Measurements from ENCODE around the gene XG.

DNA sequence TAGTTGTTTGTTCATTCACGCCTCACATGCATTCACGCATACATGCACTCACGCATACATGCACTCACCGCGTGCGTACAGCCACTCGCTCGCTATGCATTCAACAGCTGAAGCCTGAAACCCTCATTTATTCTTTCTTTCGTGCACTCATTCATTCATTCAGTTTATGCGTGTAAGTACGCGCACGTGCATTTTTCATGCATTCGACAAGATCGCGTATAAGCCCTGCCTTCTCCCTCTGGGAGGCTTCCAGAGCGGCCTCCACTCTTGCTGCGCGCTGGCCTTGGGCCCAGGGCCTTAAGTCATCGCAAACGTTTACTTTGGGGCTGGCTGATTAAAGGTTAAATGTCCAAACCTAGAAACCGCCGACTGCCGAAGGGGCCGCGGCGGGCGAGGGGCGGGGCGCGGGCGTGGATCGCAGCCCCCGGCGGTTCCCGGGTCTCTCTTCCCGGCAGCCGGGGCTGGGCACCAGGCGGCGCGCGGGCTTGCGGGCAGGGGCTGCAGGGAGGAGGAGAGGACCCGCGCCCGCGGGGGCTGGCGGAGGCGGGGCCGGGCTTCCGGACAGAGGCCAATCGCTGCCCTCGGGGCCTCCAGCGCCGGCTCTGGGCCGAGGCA is 76.6 kb downstream of the XG start, which contains the start of gene GYG2:
- TF ChIP-seq, protein P1, sequence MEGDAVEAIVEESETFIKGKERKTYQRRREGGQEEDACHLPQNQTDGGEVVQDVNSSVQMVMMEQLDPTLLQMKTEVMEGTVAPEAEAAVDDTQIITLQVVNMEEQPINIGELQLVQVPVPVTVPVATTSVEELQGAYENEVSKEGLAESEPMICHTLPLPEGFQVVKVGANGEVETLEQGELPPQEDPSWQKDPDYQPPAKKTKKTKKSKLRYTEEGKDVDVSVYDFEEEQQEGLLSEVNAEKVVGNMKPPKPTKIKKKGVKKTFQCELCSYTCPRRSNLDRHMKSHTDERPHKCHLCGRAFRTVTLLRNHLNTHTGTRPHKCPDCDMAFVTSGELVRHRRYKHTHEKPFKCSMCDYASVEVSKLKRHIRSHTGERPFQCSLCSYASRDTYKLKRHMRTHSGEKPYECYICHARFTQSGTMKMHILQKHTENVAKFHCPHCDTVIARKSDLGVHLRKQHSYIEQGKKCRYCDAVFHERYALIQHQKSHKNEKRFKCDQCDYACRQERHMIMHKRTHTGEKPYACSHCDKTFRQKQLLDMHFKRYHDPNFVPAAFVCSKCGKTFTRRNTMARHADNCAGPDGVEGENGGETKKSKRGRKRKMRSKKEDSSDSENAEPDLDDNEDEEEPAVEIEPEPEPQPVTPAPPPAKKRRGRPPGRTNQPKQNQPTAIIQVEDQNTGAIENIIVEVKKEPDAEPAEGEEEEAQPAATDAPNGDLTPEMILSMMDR (IDR thresholded peaks at IDR 0.05; ENCODE audit: extremely low read depth in 1 of 2, insufficient read depth in 1 of 2, low read depth in 1 of 2, low read length in 2 of 2): no peak
- no peak for TF ChIP-seq POLR2A (IDR thresholded peaks at IDR 0.05; ENCODE audit: low read depth, low read length)
- TF ChIP-seq, protein P2, sequence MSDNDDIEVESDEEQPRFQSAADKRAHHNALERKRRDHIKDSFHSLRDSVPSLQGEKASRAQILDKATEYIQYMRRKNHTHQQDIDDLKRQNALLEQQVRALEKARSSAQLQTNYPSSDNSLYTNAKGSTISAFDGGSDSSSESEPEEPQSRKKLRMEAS (IDR thresholded peaks at IDR 0.05; ENCODE audit: insufficient read depth, insufficient read length): no peak
- peak; percentile 54 for TF ChIP-seq EZH2 (IDR thresholded peaks at IDR 0.05; ENCODE audit: borderline replicate concordance, low read depth, low read length, severe bottlenecking)
- TF ChIP-seq MYC (IDR thresholded peaks at IDR 0.05; ENCODE audit: low read depth, low read length): no peak
- TF ChIP-seq GATA2 (IDR thresholded peaks at IDR 0.05; ENCODE audit: insufficient read depth, insufficient read length, low read depth, low read length): no peak
- TF ChIP-seq JUN (IDR thresholded peaks at IDR 0.05; ENCODE audit: borderline replicate concordance, insufficient read depth, insufficient read length, low read depth): no peak
